Stimulated activated naive B cell treated with anti-CD40 and anti-IgM and Interleukin-4, amounts not matched to agents 10 μg/mL and 1 μg/mL and 100 μg/mL, for 72 hours (primary cell): Measurements from ENCODE around the gene DUS3L.
"Not testable (repeated sequence)": the region's sequence is repeated elsewhere in the genome, so short reads cannot be mapped to it uniquely, and the experiment has no call there.

Source experiments
- ATAC-seq, 2 donors: fragments of 150-1000 bp; cut with Tn5 transposase; replicated peaks; 2 replicates each; pipeline ENCODE4 v1.10.0; 2021; ENCODE audit warnings: moderate library complexity in 1 of 2
- DNase-seq: peaks from one replicate; pipeline ENCODE4 v3.0.0; 2021
- H3K27ac Mint-ChIP-seq: one replicate; pipeline ENCODE4 v1.8.0; 2022; ENCODE audit warnings: mild to moderate bottlenecking, mixed read lengths
- H3K27me3 Mint-ChIP-seq, 2 donors: one replicate each; pipeline ENCODE4 v1.8.0; 2022; ENCODE audit warnings: mixed read lengths in 2 of 2
- H3K36me3 Mint-ChIP-seq, 2 donors: one replicate each; pipeline ENCODE4 v1.8.0; 2022; ENCODE audit warnings: mixed read lengths in 2 of 2, mild to moderate bottlenecking in 1 of 2
- H3K4me1 Mint-ChIP-seq, 2 donors: one replicate each; pipeline ENCODE4 v1.8.0; 2022; ENCODE audit warnings: mixed read lengths in 2 of 2, mild to moderate bottlenecking in 1 of 2
- H3K4me3 Mint-ChIP-seq, 2 donors: one replicate each; pipeline ENCODE4 v1.8.0; 2022; ENCODE audit warnings: mild to moderate bottlenecking in 2 of 2, mixed read lengths in 2 of 2, moderate library complexity in 1 of 2
- H3K9me3 Mint-ChIP-seq, 2 donors: one replicate each; pipeline ENCODE4 v1.8.0; 2022; ENCODE audit warnings: mixed read lengths in 2 of 2, mild to moderate bottlenecking in 1 of 2

DUS3L gene

GRCh38 chr19:5782945-5783919, 7.7 kb downstream of the DUS3L start:
- H3K27ac Mint-ChIP-seq = no peak overlapping the region
- H3K4me3 Mint-ChIP-seq = no peak overlapping the region
- no peaks in the 10 kb centered on the region for H3K9me3 Mint-ChIP-seq
- H3K27me3 Mint-ChIP-seq = no peaks in the 10 kb centered on the region
- H3K4me1 Mint-ChIP-seq = peaks cover 5% of the 10 kb centered on the region in 2 donors
- ATAC-seq (no peak), DNase-seq (no peak)
- H3K36me3 Mint-ChIP-seq = peaks cover 21 to 38% of the 10 kb centered on the region in 2 donors

DNA sequence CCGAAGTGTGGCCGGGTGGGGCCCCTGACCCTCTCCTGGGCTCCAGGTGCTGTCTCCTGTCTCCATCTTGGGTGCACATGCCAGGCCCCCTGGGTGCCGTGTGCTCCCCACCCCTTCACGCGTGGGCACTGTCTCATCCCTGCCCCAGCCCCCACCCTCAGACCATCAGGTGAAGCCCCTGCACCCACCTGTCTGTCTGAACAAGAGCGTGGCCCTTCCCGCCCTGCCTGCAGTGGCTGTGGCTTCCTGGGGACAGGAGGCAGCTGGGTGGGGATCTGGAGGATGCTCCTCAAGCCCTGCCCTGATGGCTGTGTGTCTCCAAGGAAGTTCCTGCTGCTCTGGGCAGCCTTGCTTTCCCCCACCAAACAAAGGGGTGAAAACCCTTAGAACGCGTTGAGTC, 8.6 kb downstream of the DUS3L start:
- no peak overlapping the region for H3K4me3 Mint-ChIP-seq
- no peaks in the 10 kb centered on the region for H3K27me3 Mint-ChIP-seq
- no peak for ATAC-seq
- no peaks in the 10 kb centered on the region for H3K9me3 Mint-ChIP-seq
- peaks cover 0 to 2% of the 10 kb centered on the region in 2 donors for H3K4me1 Mint-ChIP-seq
- no peak for DNase-seq
- no peak overlapping the region for H3K27ac Mint-ChIP-seq
- peaks cover 16 to 33% of the 10 kb centered on the region in 2 donors for H3K36me3 Mint-ChIP-seq

- H3K27me3 Mint-ChIP-seq, ATAC-seq, DNase-seq, H3K9me3 Mint-ChIP-seq, H3K4me3 Mint-ChIP-seq, H3K27ac Mint-ChIP-seq, H3K4me1 Mint-ChIP-seq: not testable (repeated sequence)
- H3K36me3 Mint-ChIP-seq = peaks cover 7 to 22% of the 10 kb centered on the region in 2 donors
Observed at GRCh38 chr19:5780916-5781315, 10.0 kb downstream of the DUS3L start.

DNA sequence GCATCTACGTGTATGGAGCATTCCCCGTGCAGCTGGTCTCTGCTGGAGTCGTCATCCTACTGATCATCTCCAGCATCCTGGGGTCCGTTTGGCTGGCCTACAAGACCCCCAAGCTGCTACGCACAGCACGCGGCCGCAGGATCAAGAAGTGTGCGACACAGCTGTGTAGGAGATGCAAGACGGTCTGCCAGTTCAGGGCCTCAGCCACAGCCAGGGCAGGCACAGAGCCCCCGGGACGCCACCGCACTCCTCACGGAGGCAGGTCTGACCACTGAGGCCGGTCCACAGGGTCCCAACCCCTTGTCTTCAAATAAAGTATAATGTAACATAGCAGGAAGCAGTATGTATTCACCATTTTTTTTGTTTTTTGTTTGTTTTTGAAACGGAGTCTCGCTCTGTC, 12.6 kb downstream of the DUS3L start:
- Mint-ChIP-seq H3K36me3 (peaks cover 2 to 5% of the 10 kb centered on the region in 2 donors), H3K4me3 (no peak overlapping the region), H3K27me3 (peaks cover 0 to 8% of the 10 kb centered on the region in 2 donors), H3K9me3 (no peaks in the 10 kb centered on the region), H3K4me1 (no peaks in the 10 kb centered on the region), H3K27ac (no peak overlapping the region)
- no peak for ATAC-seq
- no peak for DNase-seq

DNA sequence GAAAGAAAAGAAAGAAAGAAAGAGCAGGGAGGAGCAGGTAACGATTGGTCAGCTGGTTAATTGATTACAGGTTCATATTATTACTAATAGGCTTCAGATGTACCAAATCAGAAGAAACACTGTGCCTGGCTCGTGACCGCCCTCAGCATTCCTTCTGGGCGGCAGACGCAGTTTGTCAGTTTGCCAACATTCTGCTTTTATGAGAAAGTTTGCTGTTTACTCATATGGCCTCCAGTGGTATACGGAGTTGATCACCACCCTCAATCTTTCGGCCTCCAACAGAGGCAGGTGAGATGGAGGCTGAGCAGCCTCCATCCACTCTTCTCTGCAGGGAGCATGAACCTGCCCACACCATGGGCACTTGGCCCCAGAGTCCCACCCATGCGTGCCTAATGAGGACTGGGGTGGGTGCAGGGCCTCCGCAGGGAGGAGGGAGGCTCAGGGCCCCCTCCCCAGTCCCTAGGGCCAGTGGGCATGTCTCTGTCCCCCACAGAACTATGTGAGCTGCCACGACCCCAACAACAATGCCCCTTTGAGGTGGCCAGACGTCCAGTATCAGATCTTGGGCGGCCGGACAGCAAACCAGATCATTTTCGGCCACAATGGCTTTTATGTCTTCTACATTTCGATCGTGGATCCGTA, 15.2 kb downstream of the DUS3L start:
- Mint-ChIP-seq H3K4me3 (no peak overlapping the region), H3K4me1 (peaks cover 0 to 2% of the 10 kb centered on the region in 2 donors), H3K9me3 (no peaks in the 10 kb centered on the region), H3K27me3 (peaks cover 6 to 17% of the 10 kb centered on the region in 2 donors), H3K36me3 (no peaks in the 10 kb centered on the region), H3K27ac (no peak overlapping the region)
- ATAC-seq = no peak
- no peak for DNase-seq

DNA sequence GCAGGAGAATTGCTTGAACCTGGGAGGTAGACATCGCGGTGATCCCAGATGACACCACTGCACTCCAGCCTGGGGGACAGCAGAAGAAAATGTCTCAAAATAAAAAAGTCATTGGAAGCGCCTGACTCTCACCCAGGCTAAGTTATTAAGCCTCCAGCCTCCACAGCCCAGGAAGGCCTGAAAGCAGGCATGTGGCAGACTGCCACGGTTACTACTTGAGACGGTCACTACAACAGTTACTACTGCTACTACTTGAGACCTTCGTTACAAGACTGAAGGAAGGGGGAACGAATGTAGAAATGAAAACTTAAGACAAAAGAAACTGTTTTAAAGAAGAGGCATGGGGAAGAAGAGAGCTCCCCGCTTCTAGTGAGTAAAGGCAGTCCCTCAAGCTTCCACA, 16.0 kb downstream of the DUS3L start:
- peaks cover 0 to 2% of the 10 kb centered on the region in 2 donors for H3K4me1 Mint-ChIP-seq
- ATAC-seq = no peak
- no peaks in the 10 kb centered on the region for H3K36me3 Mint-ChIP-seq
- H3K27me3 Mint-ChIP-seq = peaks cover 6 to 17% of the 10 kb centered on the region in 2 donors
- no peaks in the 10 kb centered on the region for H3K9me3 Mint-ChIP-seq
- DNase-seq = no peak
- H3K4me3 Mint-ChIP-seq = no peak overlapping the region
- H3K27ac Mint-ChIP-seq = no peak overlapping the region

DNA sequence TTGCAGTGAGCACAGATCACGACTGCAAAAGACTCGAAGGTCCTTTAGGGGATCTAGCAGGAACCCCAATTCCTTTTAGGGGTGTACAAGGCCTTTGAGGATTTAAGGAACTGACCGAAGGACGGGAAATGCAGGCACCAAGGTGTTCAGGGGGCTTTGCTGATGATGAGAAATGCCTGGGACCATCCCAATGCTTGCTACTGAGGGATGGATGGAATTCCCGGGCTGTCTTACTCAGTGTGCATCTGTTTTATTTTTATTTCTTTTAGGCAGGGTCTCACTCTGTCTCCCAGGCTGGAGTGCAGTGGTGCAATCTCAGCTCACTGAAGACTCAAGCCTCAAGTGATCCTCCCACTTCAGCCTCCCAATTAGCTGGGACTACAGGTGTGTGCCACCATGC, 17.7 kb downstream of the DUS3L start:
- Mint-ChIP-seq H3K27ac (peak overlapping the region; percentile 25), H3K27me3 (peaks cover 6 to 17% of the 10 kb centered on the region in 2 donors), H3K4me1 (peaks cover 2 to 4% of the 10 kb centered on the region in 2 donors), H3K9me3 (no peaks in the 10 kb centered on the region), H3K4me3 (no peak overlapping the region), H3K36me3 (no peaks in the 10 kb centered on the region)
- ATAC-seq = no peak
- no peak for DNase-seq

DNA sequence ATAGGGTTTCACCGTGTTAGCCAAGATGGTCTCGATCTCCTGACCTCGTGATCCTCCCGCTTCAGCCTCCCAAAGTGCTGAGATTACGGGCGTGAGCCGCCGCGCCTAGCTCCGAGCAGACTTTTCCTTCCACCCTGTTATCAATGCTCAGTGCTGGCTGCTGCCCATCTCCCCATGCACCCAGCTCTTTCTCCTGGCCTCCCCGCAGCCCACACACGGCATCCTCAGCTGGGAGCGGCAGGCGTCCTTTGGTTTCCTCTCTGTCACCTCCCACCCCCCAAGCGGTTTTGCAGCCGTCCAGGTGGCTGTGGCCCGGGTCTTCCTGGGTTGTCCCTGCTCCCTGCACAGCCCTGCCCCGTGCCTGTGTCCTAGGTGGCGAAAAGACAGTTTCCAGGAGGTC, 18.5 kb downstream of the DUS3L start:
- H3K27ac Mint-ChIP-seq = no peak overlapping the region
- H3K36me3 Mint-ChIP-seq = no peaks in the 10 kb centered on the region
- no peaks in the 10 kb centered on the region for H3K9me3 Mint-ChIP-seq
- H3K27me3 Mint-ChIP-seq = peaks cover 6 to 17% of the 10 kb centered on the region in 2 donors
- ATAC-seq = no peak
- H3K4me1 Mint-ChIP-seq = peaks cover 4% of the 10 kb centered on the region in 2 donors
- no peak overlapping the region for H3K4me3 Mint-ChIP-seq
- DNase-seq = no peak

GRCh38 chr19:5767949-5768348, 23.0 kb downstream of the DUS3L start:
- peaks cover 4% of the 10 kb centered on the region in 2 donors for H3K4me1 Mint-ChIP-seq
- ATAC-seq (no peak), DNase-seq (no peak)
- H3K4me3 Mint-ChIP-seq = no peak overlapping the region
- H3K36me3 Mint-ChIP-seq = no peaks in the 10 kb centered on the region
- peaks cover 0 to under 1% of the 10 kb centered on the region in 2 donors for H3K9me3 Mint-ChIP-seq
- peaks cover 6 to 7% of the 10 kb centered on the region in 2 donors for H3K27me3 Mint-ChIP-seq
- no peak overlapping the region for H3K27ac Mint-ChIP-seq

- Mint-ChIP-seq H3K9me3 (peaks cover 5 to 7% of the 10 kb centered on the region in 2 donors), H3K4me1 (peaks cover 2 to 4% of the 10 kb centered on the region in 2 donors), H3K4me3 (no peak overlapping the region), H3K36me3 (no peaks in the 10 kb centered on the region), H3K27me3 (peaks cover 9 to 12% of the 10 kb centered on the region in 2 donors), H3K27ac (no peak overlapping the region)
- DNase-seq (no peak), ATAC-seq (no peak)
Observed at GRCh38 chr19:5765220-5765619, 25.7 kb downstream of the DUS3L start.

GRCh38 chr19:5762608-5763217, 28.2 kb downstream of the DUS3L start:
- H3K9me3 Mint-ChIP-seq = peaks cover 5 to 7% of the 10 kb centered on the region in 2 donors
- no peak overlapping the region for H3K4me3 Mint-ChIP-seq
- peaks cover 13 to 25% of the 10 kb centered on the region in 2 donors for H3K27me3 Mint-ChIP-seq
- H3K27ac Mint-ChIP-seq = no peak overlapping the region
- H3K36me3 Mint-ChIP-seq = no peaks in the 10 kb centered on the region
- ATAC-seq (no peak), DNase-seq (no peak)
- no peaks in the 10 kb centered on the region for H3K4me1 Mint-ChIP-seq

GRCh38 chr19:5753743-5754142, 37.2 kb downstream of the DUS3L start:
- no peak overlapping the region for H3K27ac Mint-ChIP-seq
- no peaks in the 10 kb centered on the region for H3K4me1 Mint-ChIP-seq
- no peaks in the 10 kb centered on the region for H3K36me3 Mint-ChIP-seq
- ATAC-seq = no peak
- H3K27me3 Mint-ChIP-seq = peaks cover 13 to 18% of the 10 kb centered on the region in 2 donors
- no peak overlapping the region for H3K4me3 Mint-ChIP-seq
- DNase-seq = no peak
- H3K9me3 Mint-ChIP-seq = no peaks in the 10 kb centered on the region

GRCh38 chr19:5751709-5752108, 39.3 kb downstream of the DUS3L start:
- Mint-ChIP-seq H3K27me3 (peaks cover 7 to 11% of the 10 kb centered on the region in 2 donors), H3K4me3 (no peak overlapping the region), H3K36me3 (no peaks in the 10 kb centered on the region), H3K4me1 (no peaks in the 10 kb centered on the region), H3K9me3 (no peaks in the 10 kb centered on the region), H3K27ac (no peak overlapping the region)
- no peak for DNase-seq
- no peak for ATAC-seq

DNA sequence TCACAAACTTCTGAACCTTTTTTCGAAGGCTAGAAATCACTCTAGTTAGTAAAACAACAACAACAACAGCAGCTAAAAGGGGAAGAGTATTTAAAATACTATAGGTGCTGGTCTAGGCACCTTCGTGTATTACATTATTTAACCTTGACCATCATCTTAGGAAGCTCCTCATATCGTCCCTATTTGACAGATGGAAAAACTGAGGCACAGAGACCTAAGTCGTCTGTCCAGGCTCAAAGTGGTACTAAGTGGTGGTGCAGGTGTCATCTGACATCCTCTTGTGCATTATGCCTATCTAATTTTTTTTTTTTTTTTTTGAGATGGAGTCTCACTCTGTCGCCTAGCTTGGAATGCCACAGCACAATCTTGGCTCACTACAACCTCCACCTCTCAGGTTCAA, 41.5 kb downstream of the DUS3L start:
- Mint-ChIP-seq H3K4me3 (no peak overlapping the region), H3K27me3 (peaks cover 3 to 13% of the 10 kb centered on the region in 2 donors), H3K36me3 (no peaks in the 10 kb centered on the region), H3K27ac (no peak overlapping the region), H3K4me1 (no peaks in the 10 kb centered on the region), H3K9me3 (no peaks in the 10 kb centered on the region)
- ATAC-seq = no peak
- no peak for DNase-seq
